Smooth muscle cell of the umbilical artery (primary cell): ENCODE data around the gene CT45A2. TPM values are rescaled to one million over a fixed set of nuclear protein-coding genes. Genes with fewer than 3 reads are reported as not detected.

Experiments used
- total RNA-seq: library from RNA; depleted of rRNA; stranded (reverse); fragments of >200 nt; gene quantifications from 2 replicates; pipeline ENCODE4 v1.2.3, GENCODE V29; 2014

The CT45A2 gene, protein sequence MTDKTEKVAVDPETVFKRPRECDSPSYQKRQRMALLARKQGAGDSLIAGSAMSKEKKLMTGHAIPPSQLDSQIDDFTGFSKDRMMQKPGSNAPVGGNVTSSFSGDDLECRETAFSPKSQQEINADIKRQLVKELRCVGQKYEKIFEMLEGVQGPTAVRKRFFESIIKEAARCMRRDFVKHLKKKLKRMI
- total RNA-seq: not detected in 2 replicates

DNA sequence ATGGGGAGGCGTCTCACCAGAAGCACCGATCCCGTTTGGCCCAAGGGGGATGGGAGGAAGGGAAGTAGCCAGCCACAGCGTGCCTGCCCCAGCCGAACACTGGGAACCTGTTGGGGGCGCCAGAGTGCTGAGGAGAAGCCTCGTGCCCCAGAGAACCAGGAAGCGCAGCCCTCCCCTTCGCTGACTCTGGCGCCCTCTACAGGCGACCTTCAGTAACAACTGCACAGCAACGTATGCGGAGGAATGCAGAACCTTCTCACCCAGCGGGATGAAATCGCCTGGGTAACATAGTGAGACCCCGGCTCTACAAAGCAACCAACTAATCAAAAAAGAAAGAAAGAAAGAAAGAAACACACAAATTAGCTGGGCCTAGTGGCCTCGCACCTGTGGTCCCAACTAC, at the start of gene CT45A2:
TSS of gene CT45A2 (minus strand) at position 101 of the 400 bp plus-strand sequence. CDS start 3,747 bp downstream, outside the sequence.

DNA sequence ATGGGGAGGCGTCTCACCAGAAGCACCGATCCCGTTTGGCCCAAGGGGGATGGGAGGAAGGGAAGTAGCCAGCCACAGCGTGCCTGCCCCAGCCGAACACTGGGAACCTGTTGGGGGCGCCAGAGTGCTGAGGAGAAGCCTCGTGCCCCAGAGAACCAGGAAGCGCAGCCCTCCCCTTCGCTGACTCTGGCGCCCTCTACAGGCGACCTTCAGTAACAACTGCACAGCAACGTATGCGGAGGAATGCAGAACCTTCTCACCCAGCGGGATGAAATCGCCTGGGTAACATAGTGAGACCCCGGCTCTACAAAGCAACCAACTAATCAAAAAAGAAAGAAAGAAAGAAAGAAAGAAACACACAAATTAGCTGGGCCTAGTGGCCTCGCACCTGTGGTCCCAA, 34.6 kb upstream of the CT45A2 start, which contains the start of gene CT45A8:
TSS of gene CT45A8 (minus strand) at position 101 of the 400 bp plus-strand sequence. CDS start 3,755 bp downstream, outside the sequence.

GRCh38 chrX:135837180-135837579, 17.4 kb upstream of the CT45A2 start, which contains the start of gene CT45A7:
TSS of gene CT45A7 (minus strand) at chrX:135837280. CDS start at chrX:135833533, 3,747 bp downstream.

DNA sequence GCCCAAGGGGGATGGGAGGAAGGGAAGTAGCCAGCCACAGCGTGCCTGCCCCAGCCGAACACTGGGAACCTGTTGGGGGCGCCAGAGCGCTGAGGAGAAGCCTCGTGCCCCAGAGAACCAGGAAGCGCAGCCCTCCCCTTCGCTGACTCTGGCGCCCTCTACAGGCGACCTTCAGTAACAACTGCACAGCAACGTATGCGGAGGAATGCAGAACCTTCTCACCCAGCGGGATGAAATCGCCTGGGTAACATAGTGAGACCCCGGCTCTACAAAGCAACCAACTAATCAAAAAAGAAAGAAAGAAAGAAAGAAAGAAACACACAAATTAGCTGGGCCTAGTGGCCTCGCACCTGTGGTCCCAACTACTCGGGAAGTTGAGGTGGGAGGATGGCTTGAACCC, 17.1 kb downstream of the CT45A2 start, which contains the start of gene CT45A6:
TSS of gene CT45A6 (minus strand) at position 101 of the 400 bp plus-strand sequence. CDS start 3,794 bp downstream, outside the sequence.

DNA sequence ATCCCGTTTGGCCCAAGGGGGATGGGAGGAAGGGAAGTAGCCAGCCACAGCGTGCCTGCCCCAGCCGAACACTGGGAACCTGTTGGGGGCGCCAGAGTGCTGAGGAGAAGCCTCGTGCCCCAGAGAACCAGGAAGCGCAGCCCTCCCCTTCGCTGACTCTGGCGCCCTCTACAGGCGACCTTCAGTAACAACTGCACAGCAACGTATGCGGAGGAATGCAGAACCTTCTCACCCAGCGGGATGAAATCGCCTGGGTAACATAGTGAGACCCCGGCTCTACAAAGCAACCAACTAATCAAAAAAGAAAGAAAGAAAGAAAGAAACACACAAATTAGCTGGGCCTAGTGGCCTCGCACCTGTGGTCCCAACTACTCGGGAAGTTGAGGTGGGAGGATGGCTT, 34.4 kb downstream of the CT45A2 start, which contains the start of gene CT45A5:
TSS of gene CT45A5 (minus strand) at position 101 of the 400 bp plus-strand sequence. CDS start 3,774 bp downstream, outside the sequence.

GRCh38 chrX:135768091-135768490, 51.7 kb downstream of the CT45A2 start, which contains the start of gene CT45A3:
TSS of gene CT45A3 (minus strand) at chrX:135768191. CDS start at chrX:135764444, 3,747 bp downstream.

Other genes starting within 250 kb of the CT45A2 start
- not detected in 2 replicates for gene CT45A1, start 106.4 kb downstream of the CT45A2 start, total RNA-seq
- not detected in 2 replicates for gene CT45A3, start 51.8 kb downstream of the CT45A2 start, total RNA-seq
- not detected in 2 replicates for gene CT45A5, start 34.5 kb downstream of the CT45A2 start, total RNA-seq
- not detected in 2 replicates for gene CT45A6, start 17.2 kb downstream of the CT45A2 start, total RNA-seq
- not detected in 2 replicates for gene CT45A7, start 17.3 kb upstream of the CT45A2 start, total RNA-seq
- gene CT45A8, start 34.5 kb upstream of the CT45A2 start, total RNA-seq: not detected in 2 replicates
- not detected in 2 replicates for gene CT45A9, start 51.8 kb upstream of the CT45A2 start, total RNA-seq
- not detected in 2 replicates for gene CT45A10, start 73.4 kb upstream of the CT45A2 start, total RNA-seq
- gene SAGE1, start 73.7 kb upstream of the CT45A2 start, total RNA-seq: not detected in 2 replicates
- gene MMGT1, start 154.0 kb upstream of the CT45A2 start, total RNA-seq: 9.5 and 17.8 TPM in 2 replicates
- gene SLC9A6, start 165.4 kb upstream of the CT45A2 start, total RNA-seq: 24.4 and 29.4 TPM in 2 replicates